Cerebellar cortex (tissue), 1 donor: ENCODE data around the gene ATP6V1F.

ENCODE experiments used
- DNase-seq: peaks from one replicate; pipeline ENCODE4 v3.0.0-alpha.2; 2015; ENCODE audit warnings: low spot score

The ATP6V1F gene

GRCh38 chr7:128848289-128849155 is 14.1 kb upstream of the ATP6V1F start:
- no peak for DNase-seq

GRCh38 chr7:128849156-128849515 is 13.5 kb upstream of the ATP6V1F start:
- no peak for DNase-seq

- DNase-seq = no peak
Observed at GRCh38 chr7:128849804-128850490, 12.7 kb upstream of the ATP6V1F start.

- DNase-seq = no peak
Observed at GRCh38 chr7:128852537-128853254, 10.0 kb upstream of the ATP6V1F start.

- DNase-seq = no peak
Observed at GRCh38 chr7:128853799-128854198, 8.9 kb upstream of the ATP6V1F start.

GRCh38 chr7:128854396-128854795 is 8.3 kb upstream of the ATP6V1F start:
- no peak for DNase-seq

GRCh38 chr7:128855559-128855958 is 7.1 kb upstream of the ATP6V1F start:
- DNase-seq = no peak

- no peak for DNase-seq
Observed at GRCh38 chr7:128856001-128856718, 6.5 kb upstream of the ATP6V1F start.

GRCh38 chr7:128858380-128859231 is 4.0 kb upstream of the ATP6V1F start:
- DNase-seq = no peak

- DNase-seq = no peak
Observed at GRCh38 chr7:128859232-128860157, 3.2 kb upstream of the ATP6V1F start.

GRCh38 chr7:128860158-128861073 is 2.2 kb upstream of the ATP6V1F start:
- peak; percentile 78 for DNase-seq

- no peak for DNase-seq
Observed at GRCh38 chr7:128861957-128862570, 592 bp upstream of the ATP6V1F start.

GRCh38 chr7:128863433-128863989 is 855 bp downstream of the ATP6V1F start:
- DNase-seq = peak; percentile 70

GRCh38 chr7:128865303-128865702 is 2.6 kb downstream of the ATP6V1F start:
- DNase-seq = no peak

- no peak for DNase-seq
Observed at GRCh38 chr7:128865996-128866877, 3.6 kb downstream of the ATP6V1F start.

- DNase-seq = no peak
Observed at GRCh38 chr7:128867241-128867640, 4.6 kb downstream of the ATP6V1F start.
